Cardiac fibroblast (primary cell): ENCODE data around the gene EIF1AD.
A peak's percentile ranks its signal among the peaks of the same experiment; 100 is the strongest.

ENCODE experiments used
- DNase-seq, 2 donors: peaks; one replicate each; pipeline versions ENCODE4 v3.0.0 to v3.0.0-alpha.2; 2010; ENCODE audit warnings: low read depth in 2 of 2
- H3K4me3 ChIP-seq, 2 donors: replicated peaks in 1 of 2; 1 replicate in 1 of 2; 2 replicates in 1 of 2; pipeline ENCODE4 v1.5.1; 2011; ENCODE audit warnings: low read depth in 2 of 2, low read length in 2 of 2, mild to moderate bottlenecking in 2 of 2, moderate library complexity in 1 of 2
- TF ChIP-seq, protein P1 (sequence below): IDR thresholded peaks from one replicate; pipeline ENCODE4 v1.5.1; 2011; ENCODE audit warnings: low read depth, mild to moderate bottlenecking, low read length, inconsistent platforms

Gene EIF1AD

DNA sequence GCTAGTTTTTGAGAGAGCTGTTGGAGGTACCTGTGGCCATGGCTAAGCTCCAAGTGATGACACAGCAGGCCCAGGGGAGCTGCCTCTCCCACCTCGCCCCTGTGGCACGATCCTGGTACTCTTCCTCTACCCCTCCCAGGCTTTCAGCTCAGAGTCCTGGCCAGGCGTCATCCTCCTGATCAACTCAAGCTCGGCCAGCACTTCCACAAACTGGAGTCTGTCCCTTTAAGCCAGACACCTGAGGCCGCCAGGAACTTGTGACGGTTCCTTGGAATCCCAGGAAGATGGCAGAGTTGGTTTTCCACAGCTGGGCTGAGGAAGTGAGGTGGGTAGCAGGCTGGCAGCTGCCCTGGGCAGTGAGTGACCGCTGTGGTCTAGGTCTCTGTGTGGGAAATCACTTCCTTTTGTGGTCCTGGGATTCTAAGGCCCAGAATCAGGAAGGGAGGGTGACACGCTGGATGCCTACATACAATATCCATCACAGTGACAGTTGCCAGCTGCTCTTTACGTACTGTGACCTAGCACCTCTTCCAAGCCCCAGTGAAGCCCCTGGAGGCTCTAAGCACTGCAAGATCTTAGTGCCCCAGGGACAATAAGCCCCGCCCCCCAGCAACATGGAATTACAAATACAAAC, 6.6 kb upstream of the EIF1AD start:
- DNase-seq, result no peak
- TF ChIP-seq, protein P1, sequence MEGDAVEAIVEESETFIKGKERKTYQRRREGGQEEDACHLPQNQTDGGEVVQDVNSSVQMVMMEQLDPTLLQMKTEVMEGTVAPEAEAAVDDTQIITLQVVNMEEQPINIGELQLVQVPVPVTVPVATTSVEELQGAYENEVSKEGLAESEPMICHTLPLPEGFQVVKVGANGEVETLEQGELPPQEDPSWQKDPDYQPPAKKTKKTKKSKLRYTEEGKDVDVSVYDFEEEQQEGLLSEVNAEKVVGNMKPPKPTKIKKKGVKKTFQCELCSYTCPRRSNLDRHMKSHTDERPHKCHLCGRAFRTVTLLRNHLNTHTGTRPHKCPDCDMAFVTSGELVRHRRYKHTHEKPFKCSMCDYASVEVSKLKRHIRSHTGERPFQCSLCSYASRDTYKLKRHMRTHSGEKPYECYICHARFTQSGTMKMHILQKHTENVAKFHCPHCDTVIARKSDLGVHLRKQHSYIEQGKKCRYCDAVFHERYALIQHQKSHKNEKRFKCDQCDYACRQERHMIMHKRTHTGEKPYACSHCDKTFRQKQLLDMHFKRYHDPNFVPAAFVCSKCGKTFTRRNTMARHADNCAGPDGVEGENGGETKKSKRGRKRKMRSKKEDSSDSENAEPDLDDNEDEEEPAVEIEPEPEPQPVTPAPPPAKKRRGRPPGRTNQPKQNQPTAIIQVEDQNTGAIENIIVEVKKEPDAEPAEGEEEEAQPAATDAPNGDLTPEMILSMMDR, result no peak
- H3K4me3 ChIP-seq, result no peak overlapping the region

DNA sequence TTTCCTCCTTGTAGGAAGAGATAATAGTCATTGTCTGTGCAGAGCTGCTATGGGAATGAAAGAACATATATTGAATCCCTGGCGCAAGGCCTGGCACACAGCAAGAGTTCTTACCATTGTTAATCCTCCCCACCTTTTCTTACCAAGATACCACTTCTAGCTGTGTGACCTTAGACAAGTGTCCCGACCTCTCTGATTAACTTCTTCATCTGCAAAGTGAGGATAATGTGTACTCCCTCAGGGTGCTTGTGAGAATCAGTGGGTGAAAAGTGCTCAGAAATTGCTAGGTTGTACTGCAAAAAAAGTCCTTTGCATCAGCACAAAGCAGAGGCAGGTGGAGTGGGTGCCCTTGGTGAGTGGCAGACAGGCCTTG, 6.1 kb upstream of the EIF1AD start:
- TF ChIP-seq, protein P1, result no peak
- DNase-seq, result no peak
- no peak overlapping the region for H3K4me3 ChIP-seq

DNA sequence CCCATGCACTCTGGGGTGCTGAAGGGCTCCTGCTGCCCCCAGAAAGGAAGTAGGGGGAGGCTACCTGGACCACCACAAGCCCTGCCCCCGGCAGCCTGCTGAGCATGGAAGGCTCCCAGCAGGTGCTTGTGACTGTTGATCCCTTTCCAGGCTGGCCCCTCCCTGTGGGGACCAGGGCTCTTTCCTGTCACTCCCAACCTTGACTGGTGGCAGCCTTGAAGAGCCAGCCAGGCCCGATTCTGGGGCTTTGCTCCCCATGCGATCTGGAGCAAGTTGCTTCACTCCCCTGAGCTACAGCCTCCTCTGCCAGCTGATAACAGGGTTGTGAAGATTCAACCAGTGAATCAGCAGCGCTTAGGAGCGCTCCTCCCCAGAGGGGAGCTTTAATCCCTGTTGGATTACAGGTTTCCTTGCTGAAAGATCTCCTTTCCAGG, 5.3 kb upstream of the EIF1AD start:
- no peak for DNase-seq
- TF ChIP-seq, protein P1, result no peak
- no peak overlapping the region for H3K4me3 ChIP-seq

DNA sequence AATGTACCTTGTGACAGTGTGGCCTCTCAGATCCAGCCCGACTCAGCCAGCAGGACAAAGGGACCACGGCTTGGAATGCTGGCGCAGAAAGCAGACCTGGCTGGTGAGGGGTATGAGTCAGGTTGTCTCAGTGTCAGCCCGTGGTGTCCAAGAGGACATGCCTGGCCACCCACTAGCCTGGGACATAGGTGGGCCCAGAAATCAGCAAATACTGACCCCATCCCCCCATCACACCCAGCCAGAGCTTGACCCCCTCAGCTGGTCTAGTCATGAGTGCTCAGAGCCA, 4.9 kb upstream of the EIF1AD start:
- no peak for DNase-seq
- H3K4me3 ChIP-seq, result no peak overlapping the region
- TF ChIP-seq, protein P1, result no peak

DNA sequence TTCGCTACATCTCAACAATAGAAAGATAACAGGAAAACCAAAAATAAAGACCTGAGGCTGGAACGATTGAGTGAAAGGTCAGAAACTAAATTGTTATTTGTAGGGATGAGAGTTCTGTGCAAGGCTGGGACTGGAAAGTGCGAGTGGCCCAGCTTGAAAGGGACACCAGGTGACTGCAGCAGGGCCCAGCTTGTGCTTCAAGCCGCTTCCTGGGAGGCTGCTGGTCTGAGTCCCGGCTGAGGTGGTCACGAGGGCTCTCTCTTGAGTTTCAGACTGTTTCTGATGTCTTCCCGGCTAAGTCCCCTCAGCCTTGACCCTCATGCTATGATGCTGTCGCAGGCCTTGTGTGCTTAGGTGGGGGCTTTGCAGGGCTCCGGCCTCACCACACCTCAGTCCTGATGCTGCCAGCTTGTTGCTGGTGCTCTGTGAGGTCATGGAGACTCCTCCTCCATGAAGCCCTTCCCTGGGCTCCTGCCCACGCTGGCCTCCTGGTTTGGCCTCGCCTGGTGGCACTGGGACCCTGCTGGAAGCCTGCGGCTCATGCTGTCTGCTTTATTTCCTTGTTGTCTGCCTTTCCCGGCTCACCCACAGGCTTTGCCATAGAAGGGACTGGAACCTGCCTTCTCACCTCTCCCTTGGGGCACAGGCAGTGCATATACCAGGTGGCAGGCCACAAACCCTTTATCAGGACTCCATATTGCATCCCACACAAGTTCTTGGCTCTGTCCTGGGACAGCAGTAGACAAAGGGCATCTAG, 4.4 kb upstream of the EIF1AD start:
- TF ChIP-seq, protein P1, result no peak
- no peak for DNase-seq
- H3K4me3 ChIP-seq, result no peak overlapping the region

DNA sequence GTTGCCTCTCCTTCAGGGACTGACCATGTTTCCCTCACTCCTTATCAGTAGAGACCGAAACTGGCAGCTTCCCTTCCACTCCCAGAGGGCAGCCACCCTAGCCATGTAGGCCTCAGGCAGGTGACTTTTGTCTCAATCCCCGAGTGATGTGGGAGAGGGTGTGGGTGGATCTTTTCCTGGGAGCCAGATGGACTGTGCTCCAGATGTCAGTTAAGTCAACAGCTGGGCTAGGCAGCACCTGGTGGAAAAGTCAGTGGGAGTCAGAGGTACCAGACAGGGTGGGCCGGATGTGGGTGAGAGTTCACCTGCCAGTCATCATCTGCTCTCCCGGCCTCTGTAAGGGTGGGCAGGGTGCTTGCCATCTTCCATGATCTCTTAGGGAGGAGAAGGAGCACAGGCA, 2.2 kb upstream of the EIF1AD start:
- TF ChIP-seq, protein P1, result no peak
- no peak for DNase-seq
- no peak overlapping the region for H3K4me3 ChIP-seq

DNA sequence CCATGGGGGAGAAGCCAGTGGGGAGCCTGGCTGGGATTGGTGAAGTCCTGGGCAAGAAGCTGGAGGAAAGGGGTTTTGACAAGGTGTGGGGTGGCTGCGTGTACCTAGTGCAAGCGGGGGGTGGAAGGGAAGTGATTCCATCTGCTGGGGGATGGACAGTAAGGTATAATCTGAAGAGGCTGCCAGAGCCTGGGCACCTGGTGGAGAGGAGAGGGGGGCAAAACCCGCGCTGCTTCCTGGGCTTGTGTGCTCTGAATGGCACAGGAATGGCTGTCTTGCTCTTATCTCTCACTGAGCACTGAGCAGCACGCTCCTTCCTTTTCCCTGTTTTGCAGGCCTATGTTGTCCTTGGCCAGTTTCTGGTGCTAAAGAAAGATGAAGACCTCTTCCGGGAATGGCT, 1.3 kb upstream of the EIF1AD start:
- TF ChIP-seq, protein P1, result no peak
- DNase-seq, result no peak
- peak overlapping the region; percentile 67 to 91 for H3K4me3 ChIP-seq
